IPS-11a (cell line): ENCODE data around the gene MAPKBP1.

Experiments
- H3K4me3 ChIP-seq: one replicate; pipeline ENCODE4 v1.5.1; 2013; ENCODE audit warnings: low read depth, low read length, control low read depth

MAPKBP1 gene

DNA sequence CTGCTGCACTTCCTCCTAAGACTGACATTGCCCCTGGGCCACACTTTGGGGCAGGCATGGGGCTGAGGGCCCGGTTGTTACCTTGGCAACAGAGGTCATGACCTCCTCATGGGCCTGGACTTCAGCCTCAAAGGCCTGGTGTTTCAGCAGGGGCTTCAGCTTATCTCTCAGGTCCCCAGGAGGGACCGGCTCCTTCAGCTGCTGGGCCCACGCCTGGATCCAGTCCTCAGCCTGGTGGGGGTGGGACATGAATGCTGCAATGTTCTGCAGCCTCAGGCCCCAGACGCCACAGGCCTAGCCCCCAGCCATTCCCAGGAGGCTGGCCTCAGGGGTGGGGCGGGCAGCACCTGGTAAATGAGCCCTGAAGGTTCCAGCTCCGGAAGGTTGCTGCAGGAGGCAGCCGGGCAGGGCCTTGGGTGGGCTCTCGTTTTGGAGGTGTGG is 92.0 kb downstream of the MAPKBP1 start:
- H3K4me3 ChIP-seq, result no peak overlapping the region

DNA sequence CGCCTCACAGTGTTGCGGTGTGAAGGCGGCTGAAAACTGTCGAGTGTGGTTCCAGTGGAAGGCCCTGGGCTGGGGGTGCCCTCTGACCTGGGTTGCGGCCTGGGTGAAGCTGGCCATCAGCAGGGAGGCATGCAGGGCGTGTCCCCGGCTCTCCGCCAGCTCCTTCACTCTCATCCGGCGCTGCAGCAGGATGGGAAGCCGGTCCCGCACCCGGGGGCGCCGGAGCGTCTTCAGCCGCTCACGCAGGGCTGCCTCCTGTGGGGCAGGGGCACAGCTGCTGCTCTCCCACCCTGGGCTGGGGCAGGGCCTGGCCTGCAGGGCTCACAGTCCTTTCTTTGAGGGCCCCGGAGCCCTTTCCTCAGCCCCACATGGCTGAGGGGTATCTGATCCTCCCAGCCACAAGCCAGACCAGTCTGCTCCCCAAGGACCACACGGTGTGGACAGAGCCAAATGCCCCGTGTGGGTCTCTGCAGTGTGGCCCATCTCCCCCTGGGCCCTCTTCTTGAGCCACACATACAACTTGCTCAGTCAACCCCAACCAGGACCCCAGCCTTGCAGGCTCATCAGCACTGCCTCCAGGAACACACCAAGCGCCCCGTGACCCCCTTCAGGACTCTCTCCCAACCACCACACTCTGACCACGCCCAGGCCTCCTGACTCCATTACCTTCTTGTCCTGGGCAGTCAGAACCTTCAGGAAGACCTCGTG is 92.7 kb downstream of the MAPKBP1 start:
- H3K4me3 ChIP-seq, result no peak overlapping the region

DNA sequence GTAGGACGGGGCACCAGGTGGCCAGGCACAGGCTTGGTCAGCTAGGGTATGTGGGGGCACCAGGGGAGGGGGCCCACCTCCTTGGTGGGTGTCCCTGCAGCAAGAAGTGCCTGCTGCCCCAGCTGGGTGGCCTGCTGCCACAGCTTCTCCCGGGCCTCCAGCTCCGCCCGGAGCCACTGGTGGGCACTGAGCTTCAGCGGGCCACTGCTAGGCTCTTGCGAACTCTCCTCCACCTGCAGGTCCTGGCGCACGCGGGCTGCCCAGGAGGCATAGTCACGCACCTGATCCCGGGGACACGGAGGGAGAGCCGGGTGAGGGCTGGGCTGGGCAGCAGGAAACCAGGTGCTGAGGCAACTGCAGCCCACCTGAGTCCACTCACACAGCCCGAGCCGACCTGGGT is 94.0 kb downstream of the MAPKBP1 start:
- H3K4me3 ChIP-seq, result no peak overlapping the region

DNA sequence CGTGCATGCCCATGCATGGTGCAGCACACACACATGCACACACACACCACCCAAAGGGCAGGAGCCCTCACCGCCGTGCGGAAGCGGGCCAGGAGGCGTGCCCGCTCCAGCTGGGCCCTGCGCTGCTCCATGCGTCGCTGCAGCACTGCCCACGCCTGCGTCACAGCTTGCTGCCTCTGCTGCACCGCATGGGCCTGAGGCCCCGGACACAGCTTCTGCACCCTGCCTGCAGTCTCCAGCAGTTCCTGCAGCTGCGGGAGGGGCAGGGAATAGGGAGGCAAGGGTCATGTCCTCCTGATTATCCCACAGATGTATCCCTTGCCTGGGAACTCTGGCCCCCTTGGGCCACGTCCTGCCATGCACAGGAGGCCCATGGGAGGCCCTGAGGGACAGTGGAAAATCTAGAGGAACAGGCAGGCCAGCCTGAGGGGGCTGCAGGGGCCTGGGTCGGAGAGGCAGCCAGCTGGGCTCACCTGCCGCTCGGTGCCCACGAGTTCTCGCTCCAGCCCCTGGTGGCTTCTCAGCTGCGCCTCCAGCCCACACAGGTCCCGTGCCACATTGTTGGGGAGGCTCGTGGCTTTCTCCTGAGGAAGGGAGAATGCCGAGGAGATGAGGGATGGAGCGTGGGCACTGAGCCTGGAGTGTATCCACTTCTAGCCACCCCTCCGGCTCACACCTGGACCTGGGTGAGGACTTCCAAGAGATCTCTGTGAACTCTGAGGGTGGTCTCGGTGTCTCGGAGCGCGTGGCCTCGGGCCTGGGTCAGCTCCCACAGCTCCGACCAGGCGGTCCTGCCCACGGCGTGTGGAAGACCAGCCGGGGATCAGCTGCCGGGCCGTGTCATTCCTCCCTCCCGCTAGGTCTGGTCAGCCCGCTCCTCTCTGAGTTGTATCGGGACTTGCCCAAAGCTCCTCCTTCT is 95.7 kb downstream of the MAPKBP1 start:
- no peak overlapping the region for H3K4me3 ChIP-seq

DNA sequence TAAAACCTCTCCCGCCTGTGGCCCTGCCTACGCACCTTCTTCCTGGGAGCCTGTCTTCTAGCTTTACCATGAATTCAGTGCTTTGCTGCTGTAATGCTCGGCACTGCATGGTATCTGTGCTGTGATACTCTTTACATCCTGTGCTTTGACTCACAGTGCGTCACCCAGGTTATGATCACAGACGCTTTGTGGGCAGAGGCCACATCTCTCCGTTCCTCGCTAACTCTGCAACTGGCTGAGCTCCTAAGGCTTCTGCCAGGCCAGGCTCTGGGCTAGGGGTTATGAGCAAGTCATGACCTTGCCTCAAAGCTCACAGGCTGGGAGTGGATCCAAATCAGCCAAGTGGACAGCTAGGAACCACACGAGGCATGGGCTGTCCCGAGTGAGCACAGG is 96.4 kb downstream of the MAPKBP1 start:
- H3K4me3 ChIP-seq, result no peak overlapping the region

DNA sequence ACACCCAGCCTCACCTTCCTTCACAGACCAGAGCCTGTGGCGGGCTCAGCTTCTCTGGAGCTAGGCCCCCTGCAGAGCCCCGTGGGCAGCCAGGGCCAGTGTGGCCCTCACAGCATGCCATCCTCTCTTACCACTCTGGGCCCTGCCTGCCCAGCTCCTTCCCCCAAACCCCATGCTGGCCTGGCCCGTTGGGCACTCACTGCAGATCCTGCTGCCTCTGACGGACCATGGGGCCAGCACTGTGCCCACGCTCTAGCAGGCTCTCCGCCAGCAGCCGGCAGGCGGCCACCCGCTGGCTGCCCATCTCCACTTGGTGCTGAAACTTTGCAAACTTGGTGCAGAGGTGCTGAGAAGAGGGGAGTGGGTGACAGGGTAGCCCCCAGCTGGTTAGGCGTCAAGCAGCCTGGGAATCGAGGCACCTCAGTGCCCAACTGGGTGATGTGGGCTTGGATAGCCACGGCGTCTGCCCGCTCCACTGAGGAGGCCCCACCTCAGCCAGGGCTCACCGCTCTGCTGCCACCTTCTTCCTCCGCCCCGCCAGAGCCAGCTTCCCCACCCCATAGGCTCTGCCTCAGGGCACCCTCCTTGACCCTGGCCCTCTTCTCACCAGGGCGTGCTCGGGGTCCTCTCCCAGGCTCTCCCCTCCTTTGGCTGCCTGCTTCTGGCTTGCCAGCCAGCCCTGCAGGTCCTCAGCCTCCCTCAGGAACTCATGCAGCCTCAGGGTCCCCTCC is 97.1 kb downstream of the MAPKBP1 start:
- H3K4me3 ChIP-seq, result no peak overlapping the region

DNA sequence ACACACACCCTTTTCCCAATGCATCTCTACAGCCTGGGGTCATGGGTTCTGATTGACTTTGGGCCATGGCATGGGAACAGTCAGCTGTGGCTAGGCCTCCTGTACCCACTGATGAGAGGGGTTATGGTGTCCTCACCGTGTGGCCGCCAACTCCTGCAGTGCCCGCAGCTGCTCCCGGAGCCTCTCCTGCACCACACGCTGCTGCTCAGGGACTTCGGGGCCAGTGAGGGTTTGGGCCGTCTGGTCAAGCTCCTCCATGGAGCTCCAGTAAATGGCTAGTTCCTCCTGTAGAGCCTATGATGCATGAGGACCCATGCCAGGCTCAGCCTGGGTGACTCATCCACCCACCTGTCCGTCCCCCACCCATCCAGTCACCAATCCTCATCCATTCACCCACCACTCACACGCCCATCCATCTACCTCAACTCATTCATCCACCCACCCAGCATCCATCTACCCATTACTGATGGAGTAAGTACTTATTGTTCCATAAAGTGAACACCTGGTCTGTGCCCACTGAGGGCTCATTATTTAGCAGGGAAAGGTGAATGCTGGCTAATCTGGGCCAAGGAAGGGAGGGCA is 98.0 kb downstream of the MAPKBP1 start:
- no peak overlapping the region for H3K4me3 ChIP-seq

DNA sequence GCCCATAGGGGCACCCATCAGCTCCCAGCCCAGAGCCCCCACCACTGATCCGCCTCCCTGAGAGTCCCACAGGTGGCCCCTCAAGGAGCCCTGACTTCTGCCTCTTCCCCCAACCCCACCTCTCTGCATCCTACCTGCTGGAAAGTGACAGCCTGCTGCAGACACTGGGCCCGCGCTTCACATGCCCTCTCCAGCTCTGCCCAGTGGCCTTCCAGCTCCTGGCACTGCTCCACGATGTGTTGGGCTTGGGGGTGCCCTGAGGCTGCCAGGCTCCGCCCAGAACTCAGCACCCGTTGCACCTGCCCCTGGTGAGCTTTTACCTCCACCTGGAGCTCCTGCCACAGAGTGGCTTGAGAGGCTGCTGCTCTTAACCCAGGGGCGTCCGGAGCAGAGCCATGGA is 99.4 kb downstream of the MAPKBP1 start:
- no peak overlapping the region for H3K4me3 ChIP-seq

DNA sequence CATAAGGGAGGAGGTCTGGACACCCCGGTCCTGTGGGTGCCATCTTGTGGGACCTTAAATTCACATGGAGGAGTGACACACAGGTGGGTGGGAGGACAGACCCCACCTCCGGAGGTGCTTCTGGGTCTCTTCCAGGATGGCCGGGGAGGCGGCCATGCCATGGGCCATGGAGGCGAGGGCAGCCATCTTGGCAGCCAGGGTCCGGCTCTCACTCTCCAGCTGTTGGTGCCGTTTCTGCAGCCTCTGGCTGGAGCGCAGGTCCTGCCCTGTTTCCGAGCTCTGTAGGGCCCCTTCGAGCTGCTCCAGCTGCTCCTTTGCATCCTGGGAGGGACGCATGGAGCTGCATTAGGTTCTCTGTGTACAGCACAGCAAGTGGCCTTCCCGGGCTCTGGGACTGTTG is 100.5 kb downstream of the MAPKBP1 start:
- no peak overlapping the region for H3K4me3 ChIP-seq

DNA sequence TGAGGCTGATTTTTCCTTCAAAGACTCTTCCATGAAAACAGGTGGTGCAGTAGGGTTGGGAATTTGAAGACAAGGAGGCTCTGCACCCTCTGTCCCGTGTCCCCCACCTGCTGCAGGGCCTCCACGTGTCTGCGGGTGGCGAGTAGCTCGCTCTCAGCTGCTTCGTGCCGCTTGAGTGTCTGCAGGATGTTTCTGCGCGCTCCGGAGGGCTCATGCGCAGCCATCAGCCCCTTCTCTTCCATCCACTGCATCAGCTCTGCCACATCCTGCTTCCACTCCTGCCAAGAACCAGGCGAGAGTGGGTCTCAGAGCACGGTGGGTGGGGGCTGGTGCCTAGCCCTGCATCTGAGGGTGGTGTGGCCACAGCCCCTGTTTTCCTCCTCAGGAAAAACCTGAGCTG is 101.7 kb downstream of the MAPKBP1 start:
- H3K4me3 ChIP-seq, result no peak overlapping the region

DNA sequence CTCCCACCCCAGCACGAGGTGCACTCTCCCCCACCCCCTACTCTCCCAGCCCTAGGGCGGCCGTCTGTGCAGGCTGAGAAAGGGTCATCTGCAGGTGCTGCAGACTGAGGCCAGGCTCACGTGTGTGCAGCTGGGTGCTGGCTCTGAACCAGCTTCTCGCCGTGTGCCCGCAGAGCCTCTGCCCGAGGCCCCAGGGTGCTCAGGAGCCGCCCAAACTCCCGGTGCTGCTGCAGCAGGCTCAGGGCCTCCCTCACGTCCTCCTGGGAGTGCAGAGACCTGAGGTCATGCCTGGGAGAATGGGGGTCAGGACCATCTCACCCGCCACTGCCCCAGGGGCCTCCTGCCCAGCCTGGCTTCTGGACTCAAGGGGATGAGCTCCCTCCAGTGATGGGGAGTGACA is 102.4 kb downstream of the MAPKBP1 start:
- H3K4me3 ChIP-seq, result no peak overlapping the region
